ENCODE data around the gene RAB34.

Gene RAB34

GRCh38 chr17:28715217-28715616 lies 2.5 kb downstream of the RAB34 start:
- no peak for DNase-seq (ENCODE audit: low spot score)
- no peaks in the 10 kb centered on the region for H3K9me3 Mint-ChIP-seq
- H3K36me3 Mint-ChIP-seq (ENCODE audit: low read depth), result peaks cover 7% of the 10 kb centered on the region
- peaks cover 26% of the 10 kb centered on the region for H3K4me1 Mint-ChIP-seq (ENCODE audit: low read depth)
- H3K27ac Mint-ChIP-seq, result no peak overlapping the region
- no peak overlapping the region for H3K4me3 Mint-ChIP-seq
- peaks cover 29% of the 10 kb centered on the region for H3K27me3 Mint-ChIP-seq (ENCODE audit: low read depth)

- H3K4me3 Mint-ChIP-seq, result no peak overlapping the region
These were observed 3.4 kb downstream of the RAB34 start for GRCh38 chr17:28714281-28714680.

GRCh38 chr17:28712705-28713415 lies 4.8 kb downstream of the RAB34 start:
- DNase-seq (ENCODE audit: low spot score), result no peak
- Mint-ChIP-seq H3K4me1 (ENCODE audit: low read depth) (peaks cover 14% of the 10 kb centered on the region), H3K36me3 (ENCODE audit: low read depth) (peaks cover 2% of the 10 kb centered on the region), H3K27ac (peak overlapping the region; percentile 93), H3K4me3 (peak overlapping the region; percentile 82), H3K9me3 (no peaks in the 10 kb centered on the region), H3K27me3 (ENCODE audit: low read depth) (peaks cover 18% of the 10 kb centered on the region)

More at GRCh38 chr17:28714281-28714680, 3.4 kb downstream of the RAB34 start:
- Mint-ChIP-seq H3K9me3 (no peaks in the 10 kb centered on the region), H3K27ac (no peak overlapping the region), H3K4me1 (ENCODE audit: low read depth) (peaks cover 23% of the 10 kb centered on the region), H3K36me3 (ENCODE audit: low read depth) (peaks cover under 1% of the 10 kb centered on the region), H3K27me3 (ENCODE audit: low read depth) (peaks cover 27% of the 10 kb centered on the region)
- DNase-seq (ENCODE audit: low spot score), result no peak

GRCh38 chr17:28712032-28712704 lies 5.5 kb downstream of the RAB34 start:
- peak overlapping the region; percentile 82 for H3K4me3 Mint-ChIP-seq
- H3K36me3 Mint-ChIP-seq (ENCODE audit: low read depth), result peaks cover 5% of the 10 kb centered on the region
- DNase-seq (ENCODE audit: low spot score), result peak; percentile 73
- peaks cover 14% of the 10 kb centered on the region for H3K4me1 Mint-ChIP-seq (ENCODE audit: low read depth)
- no peaks in the 10 kb centered on the region for H3K9me3 Mint-ChIP-seq
- H3K27me3 Mint-ChIP-seq (ENCODE audit: low read depth), result peaks cover 18% of the 10 kb centered on the region
- H3K27ac Mint-ChIP-seq, result peak overlapping the region; percentile 93

GRCh38 chr17:28711723-28712031 lies 6.0 kb downstream of the RAB34 start, which contains the start of gene PROCA1:
Gene PROCA1, minus strand, starts transcription at chr17:28711888. Its CDS starts 228 bp downstream, at chr17:28711660.
- peaks cover 18% of the 10 kb centered on the region for H3K27me3 Mint-ChIP-seq (ENCODE audit: low read depth)
- no peaks in the 10 kb centered on the region for H3K9me3 Mint-ChIP-seq
- H3K4me3 Mint-ChIP-seq, result peak within 1 kb of the TSS; percentile 82
- peak within 1 kb of the TSS; percentile 93 for H3K27ac Mint-ChIP-seq
- no peak for DNase-seq (ENCODE audit: low spot score)
- peaks cover 14% of the 10 kb centered on the region for H3K4me1 Mint-ChIP-seq (ENCODE audit: low read depth)
- H3K36me3 Mint-ChIP-seq (ENCODE audit: low read depth), result peaks cover 6% of the 10 kb centered on the region

- peaks cover 14% of the 10 kb centered on the region for H3K4me1 Mint-ChIP-seq (ENCODE audit: low read depth)
- peaks cover 14% of the 10 kb centered on the region for H3K27me3 Mint-ChIP-seq (ENCODE audit: low read depth)
- peak overlapping the region; percentile 82 for H3K4me3 Mint-ChIP-seq
- H3K36me3 Mint-ChIP-seq (ENCODE audit: low read depth), result peaks cover 6% of the 10 kb centered on the region
- no peaks in the 10 kb centered on the region for H3K9me3 Mint-ChIP-seq
- H3K27ac Mint-ChIP-seq, result peak overlapping the region; percentile 93
- DNase-seq (ENCODE audit: low spot score), result peak; percentile 93
These were observed 6.6 kb downstream of the RAB34 start for GRCh38 chr17:28710861-28711722.

GRCh38 chr17:28707339-28707720 lies 10.3 kb downstream of the RAB34 start:
- DNase-seq (ENCODE audit: low spot score), result no peak
- peak overlapping the region; percentile 2 for H3K27ac Mint-ChIP-seq
- no peaks in the 10 kb centered on the region for H3K9me3 Mint-ChIP-seq
- no peak overlapping the region for H3K4me3 Mint-ChIP-seq
- peaks cover 11% of the 10 kb centered on the region for H3K4me1 Mint-ChIP-seq (ENCODE audit: low read depth)
- no peaks in the 10 kb centered on the region for H3K27me3 Mint-ChIP-seq (ENCODE audit: low read depth)
- H3K36me3 Mint-ChIP-seq (ENCODE audit: low read depth), result peaks cover 22% of the 10 kb centered on the region

- no peaks in the 10 kb centered on the region for H3K27me3 Mint-ChIP-seq (ENCODE audit: low read depth)
- no peak overlapping the region for H3K4me3 Mint-ChIP-seq
- H3K36me3 Mint-ChIP-seq (ENCODE audit: low read depth), result peaks cover 26% of the 10 kb centered on the region
- no peak for DNase-seq (ENCODE audit: low spot score)
- peak overlapping the region; percentile 2 for H3K27ac Mint-ChIP-seq
- no peaks in the 10 kb centered on the region for H3K9me3 Mint-ChIP-seq
- peaks cover 6% of the 10 kb centered on the region for H3K4me1 Mint-ChIP-seq (ENCODE audit: low read depth)
These were observed 11.0 kb downstream of the RAB34 start for GRCh38 chr17:28706471-28707338.

GRCh38 chr17:28705728-28706334 lies 11.8 kb downstream of the RAB34 start:
- peaks cover 4% of the 10 kb centered on the region for H3K4me1 Mint-ChIP-seq (ENCODE audit: low read depth)
- no peak for DNase-seq (ENCODE audit: low spot score)
- H3K36me3 Mint-ChIP-seq (ENCODE audit: low read depth), result peaks cover 31% of the 10 kb centered on the region
- H3K9me3 Mint-ChIP-seq, result no peaks in the 10 kb centered on the region
- no peak overlapping the region for H3K27ac Mint-ChIP-seq
- no peak overlapping the region for H3K4me3 Mint-ChIP-seq
- no peaks in the 10 kb centered on the region for H3K27me3 Mint-ChIP-seq (ENCODE audit: low read depth)

GRCh38 chr17:28705074-28705659 lies 12.5 kb downstream of the RAB34 start:
- Mint-ChIP-seq H3K27me3 (ENCODE audit: low read depth) (no peaks in the 10 kb centered on the region), H3K27ac (peak overlapping the region; percentile 44), H3K4me3 (no peak overlapping the region), H3K4me1 (ENCODE audit: low read depth) (no peaks in the 10 kb centered on the region), H3K9me3 (no peaks in the 10 kb centered on the region), H3K36me3 (ENCODE audit: low read depth) (peaks cover 33% of the 10 kb centered on the region)
- DNase-seq (ENCODE audit: low spot score), result no peak

GRCh38 chr17:28704219-28704858 lies 13.3 kb downstream of the RAB34 start:
- no peak for DNase-seq (ENCODE audit: low spot score)
- Mint-ChIP-seq H3K4me1 (ENCODE audit: low read depth) (no peaks in the 10 kb centered on the region), H3K9me3 (no peaks in the 10 kb centered on the region), H3K36me3 (ENCODE audit: low read depth) (peaks cover 41% of the 10 kb centered on the region), H3K27ac (no peak overlapping the region), H3K4me3 (no peak overlapping the region), H3K27me3 (ENCODE audit: low read depth) (no peaks in the 10 kb centered on the region)

GRCh38 chr17:28703552-28704218 lies 14.0 kb downstream of the RAB34 start:
- Mint-ChIP-seq H3K36me3 (ENCODE audit: low read depth) (peaks cover 42% of the 10 kb centered on the region), H3K4me3 (no peak overlapping the region), H3K27ac (peak overlapping the region; percentile 12), H3K4me1 (ENCODE audit: low read depth) (no peaks in the 10 kb centered on the region), H3K27me3 (ENCODE audit: low read depth) (no peaks in the 10 kb centered on the region), H3K9me3 (no peaks in the 10 kb centered on the region)
- no peak for DNase-seq (ENCODE audit: low spot score)

Data from T-helper 2 cell treated with Interferon-gamma antibody and Interleukin-4, amounts not matched to agents 5 μg/mL and 100 μg/mL, for 36 hours (primary cell).